ENCODE measurements around the gene ZBTB38. TPM values are rescaled to one million over a fixed set of nuclear protein-coding genes. Genes with fewer than 3 reads are reported as not detected.
A peak's percentile ranks its signal among the peaks of the same experiment; 100 is the strongest.

ZBTB38 gene
- total and polyA plus RNA-seq, 2 of the 13 experiments (the other 11 are each of a cell fraction or from before 2014, with no cell fraction given) = 26.8 to 51.7 TPM

- TF ChIP-seq ZGPAT (CRISPR knock-in tag; IDR thresholded peaks at IDR 0.05) (peak; percentile 87), RARG (CRISPR knock-in tag; IDR thresholded peaks at IDR 0.05; ENCODE audit: low read depth) (no peak), CENPT (CRISPR knock-in tag; IDR thresholded peaks at IDR 0.05; ENCODE audit: low read depth) (no peak), ZHX2 (IDR thresholded peaks at IDR 0.05; ENCODE audit: low read depth) (no peak), ZHX2 (CRISPR knock-in tag; IDR thresholded peaks at IDR 0.05; ENCODE audit: borderline replicate concordance) (no peak; the same call in 1 of the 2 replicates), ZNF580 (CRISPR knock-in tag; IDR thresholded peaks at IDR 0.05; ENCODE audit: borderline replicate concordance, low read depth) (peak; percentile 81; the same call in 1 of the 2 replicates), ZNF460 (CRISPR knock-in tag; IDR thresholded peaks at IDR 0.05; ENCODE audit: borderline replicate concordance) (no peak; the same call in 1 of the 2 replicates), POGZ (CRISPR knock-in tag; IDR thresholded peaks at IDR 0.05) (peak; percentile 79), ZNF616 (CRISPR knock-in tag; IDR thresholded peaks at IDR 0.05; ENCODE audit: low read depth) (no peak), CC2D1A (CRISPR knock-in tag; IDR thresholded peaks at IDR 0.05) (0 out of 2 replicates have a peak, but pooled peaks have one; percentile 68), CREB1 (IDR thresholded peaks at IDR 0.05) (no peak), CREB1 (CRISPR knock-in tag; IDR thresholded peaks at IDR 0.05) (peak; percentile 81), FOXA1 (IDR thresholded peaks at IDR 0.05) (peak; percentile 70; the same call in 1 of the 2 replicates), FOXA1 (CRISPR knock-in tag; IDR thresholded peaks at IDR 0.05) (peak; percentile 86), DNMT1 (CRISPR knock-in tag; IDR thresholded peaks at IDR 0.05) (no peak), DMAP1 (CRISPR knock-in tag; IDR thresholded peaks at IDR 0.05) (peak; percentile 47; the same call in 1 of the 2 replicates), ARNT (IDR thresholded peaks at IDR 0.05) (no peak)
- TF ChIP-seq, protein P1, sequence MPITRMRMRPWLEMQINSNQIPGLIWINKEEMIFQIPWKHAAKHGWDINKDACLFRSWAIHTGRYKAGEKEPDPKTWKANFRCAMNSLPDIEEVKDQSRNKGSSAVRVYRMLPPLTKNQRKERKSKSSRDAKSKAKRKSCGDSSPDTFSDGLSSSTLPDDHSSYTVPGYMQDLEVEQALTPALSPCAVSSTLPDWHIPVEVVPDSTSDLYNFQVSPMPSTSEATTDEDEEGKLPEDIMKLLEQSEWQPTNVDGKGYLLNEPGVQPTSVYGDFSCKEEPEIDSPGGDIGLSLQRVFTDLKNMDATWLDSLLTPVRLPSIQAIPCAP (CRISPR knock-in tag; IDR thresholded peaks at IDR 0.05; ENCODE audit: low read depth) = no peak
Observed at GRCh38 chr3:141360888-141361598, 7.3 kb upstream of the ZBTB38 start (continued).

All from HepG2 (cell line).